Measurements from ENCODE around the gene SPATA4. TPM values are rescaled to one million over a fixed set of nuclear protein-coding genes. Genes with fewer than 3 reads are reported as not detected.

Gene SPATA4
- polyA plus RNA-seq, 3 donors = not detected

DNA sequence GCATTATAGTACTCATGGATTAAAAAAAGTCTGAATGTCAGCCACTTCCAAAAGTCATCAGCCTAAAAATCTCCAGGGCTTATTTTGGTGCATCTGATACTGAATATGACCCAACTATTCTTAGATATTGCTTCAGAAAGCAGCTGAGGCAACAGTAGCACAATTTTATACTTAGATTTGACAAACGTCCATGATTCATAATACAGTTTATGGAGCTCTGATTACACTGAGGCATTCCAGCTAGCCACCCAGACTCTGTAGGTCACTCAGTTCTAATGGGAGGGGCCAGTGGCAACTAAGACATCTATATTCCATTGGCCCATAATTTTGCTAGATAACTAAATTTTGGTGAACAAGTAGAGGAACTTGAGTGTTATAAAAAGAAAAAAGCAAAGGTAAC is 10.3 kb downstream of the SPATA4 start:
- Mint-ChIP-seq H3K27ac (no peak overlapping the region), H3K27me3 (ENCODE audit: low read depth in 3 of 3) (no peaks in the 10 kb centered on the region), H3K9me3 (no peaks in the 10 kb centered on the region), H3K36me3 (no peaks in the 10 kb centered on the region), H3K4me1 (peaks cover 25% of the 10 kb centered on the region), H3K4me3 (no peak overlapping the region)
- Histone ChIP-seq H3K9me3 (replicated peaks in 1 of 2; ENCODE audit: control insufficient read depth in 1 of 2, insufficient read depth in 1 of 2, low read length in 2 of 2) (no peaks in the 10 kb centered on the region), H3K4me3 (replicated peaks in 1 of 3; ENCODE audit: low read depth in 2 of 3, low read length in 3 of 3) (no peak overlapping the region), H4K20me1 (ENCODE audit: insufficient read depth, low read length) (no peaks in the 10 kb centered on the region), H2AFZ (ENCODE audit: insufficient read depth, low read depth, low read length, poor library complexity, severe bottlenecking) (no peak overlapping the region), H3K4me2 (replicated peaks; ENCODE audit: extremely low read depth, low read length, poor library complexity, severe bottlenecking) (no peak overlapping the region), H3K27ac (ENCODE audit: low read depth in 1 of 2, low read length in 2 of 2) (no peak overlapping the region), H3K36me3 (replicated peaks in 1 of 2; ENCODE audit: control insufficient read depth in 1 of 2, insufficient read depth in 2 of 2, low read length in 2 of 2) (no peaks in the 10 kb centered on the region), H3K9ac (ENCODE audit: insufficient read depth, low read length, poor library complexity, severe bottlenecking) (no peak overlapping the region), H3K4me1 (ENCODE audit: control insufficient read depth in 1 of 2, insufficient read depth in 2 of 2, low read length in 2 of 2) (peaks cover 13 to 18% of the 10 kb centered on the region in 2 donors), H3K27me3 (ENCODE audit: control insufficient read depth in 2 of 2, insufficient read depth in 2 of 2, low read length in 2 of 2) (no peaks in the 10 kb centered on the region), H3K79me2 (ENCODE audit: insufficient read depth, low read length) (no peaks in the 10 kb centered on the region)
- 60% methylated on average over 1 of the region's 1 CpG for WGBS (ENCODE audit: insufficient coverage)
- no peak for TF ChIP-seq CTCF (IDR thresholded peaks at IDR 0.05)
- DNase-seq = no peak
- intact Hi-C loops (cut with micrococcal nuclease) = no loop called here

DNA sequence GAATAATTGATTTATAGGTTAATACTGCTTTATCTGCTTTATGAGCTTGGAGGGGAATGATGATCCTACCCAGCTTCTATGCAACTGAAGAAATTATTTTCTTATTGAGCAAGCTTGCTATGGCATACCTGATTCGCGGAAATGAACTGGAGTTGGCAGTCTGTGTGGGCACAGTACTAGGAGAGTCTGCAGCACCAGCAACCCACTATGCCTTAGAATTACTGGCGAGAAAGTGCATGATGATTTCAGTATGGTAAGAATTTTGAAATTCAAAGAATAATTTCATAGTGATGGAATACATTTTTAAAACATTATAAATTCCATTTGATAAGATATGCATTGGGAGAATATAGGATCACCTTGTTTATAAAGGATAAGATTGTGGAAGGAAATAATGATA is 32.3 kb downstream of the SPATA4 start:
- H4K20me1 ChIP-seq (ENCODE audit: insufficient read depth, low read length) = no peaks in the 10 kb centered on the region
- Mint-ChIP-seq H3K36me3 (peaks cover 0 to 2% of the 10 kb centered on the region in 2 donors), H3K27me3 (ENCODE audit: low read depth in 3 of 3) (peaks cover 0 to 1% (median 0%) of the 10 kb centered on the region in 3 donors), H3K9me3 (peaks cover 0 to 4% (median 0%) of the 10 kb centered on the region in 7 donors), H3K27ac (no peak overlapping the region), H3K4me1 (no peaks in the 10 kb centered on the region), H3K4me3 (no peak overlapping the region)
- no peak overlapping the region for H3K27ac ChIP-seq (ENCODE audit: low read depth in 1 of 2, low read length in 2 of 2)
- no peak for DNase-seq
- H3K27me3 ChIP-seq (ENCODE audit: control insufficient read depth in 2 of 2, insufficient read depth in 2 of 2, low read length in 2 of 2) = no peaks in the 10 kb centered on the region
- no peaks in the 10 kb centered on the region for H3K36me3 ChIP-seq (replicated peaks in 1 of 2; ENCODE audit: control insufficient read depth in 1 of 2, insufficient read depth in 2 of 2, low read length in 2 of 2)
- H3K9me3 ChIP-seq (replicated peaks in 1 of 2; ENCODE audit: control insufficient read depth in 1 of 2, insufficient read depth in 1 of 2, low read length in 2 of 2) = no peaks in the 10 kb centered on the region
- H3K4me2 ChIP-seq (replicated peaks; ENCODE audit: extremely low read depth, low read length, poor library complexity, severe bottlenecking) = no peak overlapping the region
- intact Hi-C loops (cut with micrococcal nuclease) = no loop called here
- no peaks in the 10 kb centered on the region for H3K79me2 ChIP-seq (ENCODE audit: insufficient read depth, low read length)
- H3K4me1 ChIP-seq (ENCODE audit: control insufficient read depth in 1 of 2, insufficient read depth in 2 of 2, low read length in 2 of 2) = no peaks in the 10 kb centered on the region
- WGBS (ENCODE audit: insufficient coverage) = no CpG with 5 or more reads among the region's 3 CpGs
- H3K4me3 ChIP-seq (replicated peaks in 1 of 3; ENCODE audit: low read depth in 2 of 3, low read length in 3 of 3) = no peak overlapping the region
- no peak for TF ChIP-seq CTCF (IDR thresholded peaks at IDR 0.05)
- H3K9ac ChIP-seq (ENCODE audit: insufficient read depth, low read length, poor library complexity, severe bottlenecking) = no peak overlapping the region
- no peak overlapping the region for H2AFZ ChIP-seq (ENCODE audit: insufficient read depth, low read depth, low read length, poor library complexity, severe bottlenecking)
